ENCODE data around the gene CFAP45. TPM values are rescaled to one million over a fixed set of nuclear protein-coding genes. Genes with fewer than 3 reads are reported as not detected.

CFAP45 gene
- polyA plus RNA-seq, 2 of the 4 experiments (the other 2 are of a cell fraction) = 0.67 to 0.89 TPM

- H3K4me3 ChIP-seq = no peak overlapping the region
- no peak for FAIRE-seq
- ATAC-seq = no peak
- H3K27ac ChIP-seq = no peak overlapping the region
- no peak overlapping the region for H3K4me2 ChIP-seq
- TF ChIP-seq USF2 (IDR thresholded peaks at IDR 0.05) = no peak
- no peak for TF ChIP-seq PBX3 (IDR thresholded peaks at IDR 0.05)
- no peak for TF ChIP-seq FOSL2 (IDR thresholded peaks at IDR 0.05)
- TF ChIP-seq FOSL2 (CRISPR knock-in tag; IDR thresholded peaks at IDR 0.05) = no peak
- no peak for TF ChIP-seq CHD4 (IDR thresholded peaks at IDR 0.05; ENCODE audit: borderline replicate concordance)
- no peak for TF ChIP-seq POLR2AphosphoS2 (conservative IDR thresholded peaks at IDR 0.05; ENCODE audit: low read length)
- TF ChIP-seq RNF2 (IDR thresholded peaks at IDR 0.05; ENCODE audit: borderline replicate concordance, low read depth) = no peak
- TF ChIP-seq NFE2L2 (conservative IDR thresholded peaks at IDR 0.05; ENCODE audit: low read length) = no peak
- TF ChIP-seq JUN (IDR thresholded peaks at IDR 0.05) = no peak
- TF ChIP-seq HMGXB4 (CRISPR knock-in tag; IDR thresholded peaks at IDR 0.05; ENCODE audit: borderline replicate concordance) = no peak
- no peak for TF ChIP-seq MYC (IDR thresholded peaks at IDR 0.05; ENCODE audit: borderline replicate concordance, low read length)
- no peak for TF ChIP-seq HDAC2 (IDR thresholded peaks at IDR 0.05)
- TF ChIP-seq KDM1A (IDR thresholded peaks at IDR 0.05; ENCODE audit: low read depth) = no peak
- TF ChIP-seq CTCF (IDR thresholded peaks at IDR 0.05) = no peak
- TF ChIP-seq CBX8 (IDR thresholded peaks at IDR 0.05) = no peak
- TF ChIP-seq NPAS2 (CRISPR knock-in tag; IDR thresholded peaks at IDR 0.05; ENCODE audit: borderline replicate concordance) = no peak
- TF ChIP-seq POLR2A (IDR thresholded peaks at IDR 0.05; ENCODE audit: low read length) = no peak
- TF ChIP-seq HES2 (IDR thresholded peaks at IDR 0.05) = no peak
- TF ChIP-seq TP53 (CRISPR knock-in tag; IDR thresholded peaks at IDR 0.05) = no peak
- no peak for TF ChIP-seq EP300 (IDR thresholded peaks at IDR 0.05)
- no peaks in the 10 kb centered on the region for H3K4me1 ChIP-seq
- ChIA-PET POLR2A (no interaction called here), CTCF (interaction anchor here (1.5 to 5.2 kb wide), 2 partner anchors 52 to 168 kb away, joined by 6 to 53 read pairs; no protein-coding TSS in a partner anchor)
- no peak for DNase-seq (ENCODE audit: low read depth in 1 of 2, low spot score in 1 of 2)
- H3K9me3 ChIP-seq = no peaks in the 10 kb centered on the region
- WGBS (ENCODE audit: missing lambda C conversion rate) = 87% methylated on average over 1 of the region's 1 CpG
Observed at GRCh38 chr1:159838715-159839114, 61.2 kb downstream of the CFAP45 start.

GRCh38 chr1:159835862-159836525 lies 64.0 kb downstream of the CFAP45 start:
- ATAC-seq (peak in 1 of 2 experiments; percentile 52; a peak in 2 of 6 replicates), DNase-seq (ENCODE audit: low read depth in 1 of 2, low spot score in 1 of 2) (no peak), FAIRE-seq (no peak)
- H3K4me1 ChIP-seq = no peaks in the 10 kb centered on the region
- H3K4me3 ChIP-seq = no peak overlapping the region
- H3K4me2 ChIP-seq = no peak overlapping the region
- 66% methylated on average over 8 of the region's 8 CpGs for WGBS (ENCODE audit: missing lambda C conversion rate)
- CTCF ChIA-PET = interaction anchor here (0.8 to 4.6 kb wide), 8 partner anchors 13 to 172 kb away, joined by 3 to 31 read pairs (median 4); no protein-coding TSS in a partner anchor
- H3K9me3 ChIP-seq = no peaks in the 10 kb centered on the region
- no peak for TF ChIP-seq EHF (CRISPR knock-in tag; IDR thresholded peaks at IDR 0.05)
- peak; percentile 20; the same call in 1 of the 3 replicates for TF ChIP-seq CTCF (IDR thresholded peaks at IDR 0.05)
- TF ChIP-seq RAD21 (conservative IDR thresholded peaks at IDR 0.05 in 1 of 2, IDR thresholded peaks at IDR 0.05 in 1 of 2) = peak in 1 of 2 experiments; percentile 50; a peak in 3 of 5 replicates
- no peak for TF ChIP-seq REST (IDR thresholded peaks at IDR 0.05)
- no peak overlapping the region for H3K27ac ChIP-seq
- POLR2A ChIA-PET = no interaction called here
